Common myeloid progenitor, CD34-positive (primary cell): Measurements from ENCODE around the gene TPP1.
A peak's percentile ranks its signal among the peaks of the same experiment; 100 is the strongest.

Experiments used
- CTCF ChIA-PET: fragments of 350-600 bp; sonication (Branson Sonifier 250); formaldehyde crosslinking; loops from one replicate; lab custom pipeline; 2021; ENCODE audit warnings: antibody characterized with exemption; lab: Charles Lee
- POLR2A ChIA-PET: fragments of 350-600 bp; sonication (Branson Sonifier 250); formaldehyde crosslinking; loops from one replicate; lab custom pipeline; 2021; ENCODE audit warnings: antibody characterized with exemption; lab: Charles Lee
- DNase-seq, 3 donors: peaks; one replicate each; pipeline versions ENCODE4 v3.0.0 to v3.0.0-alpha.2; 2013
- H3K27ac ChIP-seq, 2 experiments: 1 replicate in 1 of 2; 2 replicates in 1 of 2; pipeline ENCODE4 v1.7.0; 2013; ENCODE audit warnings: inconsistent platforms in 2 of 2, low read length in 2 of 2, mild to moderate bottlenecking in 2 of 2, low read depth in 1 of 2, moderate library complexity in 1 of 2; ENCODE audit not compliant: severe bottlenecking in 2 of 2, insufficient read depth in 1 of 2, poor library complexity in 1 of 2
- H3K27me3 ChIP-seq, 5 experiments: replicated peaks in 2 of 5; 1 replicate in 3 of 5; 2 replicates in 2 of 5; pipeline versions ENCODE4 v1.6.1 to v1.7.0; 2013; ENCODE audit warnings: low read length in 4 of 5, mild to moderate bottlenecking in 2 of 5, moderate library complexity in 2 of 5, inconsistent platforms in 1 of 5; ENCODE audit not compliant: insufficient read depth in 5 of 5, control insufficient read depth in 4 of 5
- H3K36me3 ChIP-seq, 4 experiments: 1 replicate in 2 of 4; 2 replicates in 2 of 4; pipeline versions ENCODE4 v1.6.1 to v1.7.0; 2013; ENCODE audit warnings: low read length in 3 of 4, control low read depth in 1 of 4, mild to moderate bottlenecking in 1 of 4; ENCODE audit not compliant: control insufficient read depth in 4 of 4, insufficient read depth in 4 of 4
- H3K4me1 ChIP-seq, 4 experiments: 1 replicate in 3 of 4; 2 replicates in 1 of 4; pipeline versions ENCODE4 v1.6.1 to v1.7.1; 2013; ENCODE audit warnings: low read length in 3 of 4, mild to moderate bottlenecking in 3 of 4, control low read depth in 1 of 4, inconsistent platforms in 1 of 4, moderate library complexity in 1 of 4; ENCODE audit not compliant: control insufficient read depth in 4 of 4, insufficient read depth in 4 of 4; ENCODE audit errors: control extremely low read depth in 1 of 4
- H3K4me3 ChIP-seq, 7 experiments: 1 replicate in 4 of 7; 2 replicates in 3 of 7; pipeline versions ENCODE4 v1.5.1 to v1.7.0; 2013; ENCODE audit warnings: mild to moderate bottlenecking in 7 of 7, low read length in 6 of 7, moderate library complexity in 6 of 7, inconsistent platforms in 2 of 7, low read depth in 2 of 7, control low read depth in 1 of 7; ENCODE audit not compliant: insufficient read depth in 4 of 7, control insufficient read depth in 1 of 7; ENCODE audit errors: extremely low read depth in 1 of 7
- H3K9me3 ChIP-seq, 5 experiments: 1 replicate in 4 of 5; 2 replicates in 1 of 5; pipeline versions ENCODE4 v1.6.1 to v1.7.1; 2013; ENCODE audit warnings: low read length in 4 of 5, mild to moderate bottlenecking in 2 of 5, inconsistent platforms in 1 of 5, low read depth in 1 of 5, moderate library complexity in 1 of 5; ENCODE audit not compliant: control insufficient read depth in 4 of 5, insufficient read depth in 2 of 5; ENCODE audit errors: control extremely low read depth in 1 of 5
- WGBS: methylation state at CpG from one replicate; pipeline ENCODE4 v1.1.5; 2013; ENCODE audit not compliant: insufficient coverage; 5-methylcytosine and 5-hydroxymethylcytosine counted together

The TPP1 gene

GRCh38 chr11:6603287-6604080 lies 15.7 kb downstream of the TPP1 start, which contains the start of the genes ILK and RRP8:
ILK (plus strand) TSS chr11:6603774; CDS start chr11:6604272, 498 bp downstream.
RRP8 (minus strand) TSS chr11:6603616; CDS start chr11:6603502, 114 bp downstream.
- peaks cover 34 to 67% (median 56%) of the 10 kb centered on the region in 4 experiments for H3K4me1 ChIP-seq
- CTCF ChIA-PET = interaction anchor here (1.0 to 2.2 kb wide), 14 partner anchors 9 to 100 kb away, joined by 3 to 12 read pairs (median 4); partner anchors contain the start of genes MRPL17 and TPP1

GRCh38 chr11:6602096-6602940 lies 16.9 kb downstream of the TPP1 start:
- peaks cover 29 to 55% (median 44%) of the 10 kb centered on the region in 4 experiments for H3K4me1 ChIP-seq
- no peak for DNase-seq
- POLR2A ChIA-PET = interaction anchor here (1.0 kb wide), 1 partner anchor 9 kb away, joined by 4 read pairs; the partner anchor contains the start of gene TAF10
- H3K36me3 ChIP-seq = peaks cover 26 to 45% (median 40%) of the 10 kb centered on the region in 4 experiments
- H3K4me3 ChIP-seq = peak overlapping the region; percentile 10 to 97 (median 86)
- 31% methylated on average over 2 of the region's 7 CpGs for WGBS
- H3K27ac ChIP-seq = peak overlapping the region; percentile 71 to 87
- CTCF ChIA-PET = interaction anchor here (1.2 to 2.2 kb wide), 5 partner anchors 8 to 81 kb away, joined by 3 to 7 read pairs (median 4); partner anchors contain the start of gene MRPL17
- no peaks in the 10 kb centered on the region for H3K27me3 ChIP-seq
- no peaks in the 10 kb centered on the region for H3K9me3 ChIP-seq

More at GRCh38 chr11:6603287-6604080, 15.7 kb downstream of the TPP1 start, which contains the start of the genes ILK and RRP8:
- H3K27ac ChIP-seq = peak within 1 kb of the TSS; percentile 82 to 87
- peak within 1 kb of the TSS; percentile 61 to 97 (median 86) for H3K4me3 ChIP-seq
- no peaks in the 10 kb centered on the region for H3K27me3 ChIP-seq
- POLR2A ChIA-PET = interaction anchor here (0.9 to 2.0 kb wide), 3 partner anchors 8 to 20 kb away, joined by 3 to 8 read pairs (median 4); partner anchors contain the start of gene TAF10
- no peaks in the 10 kb centered on the region for H3K9me3 ChIP-seq
- H3K36me3 ChIP-seq = peaks cover 21 to 43% (median 38%) of the 10 kb centered on the region in 4 experiments
- 0% methylated on average over 66 of the region's 72 CpGs for WGBS
- peak; percentile 89 to 92 (median 90) for DNase-seq

DNA sequence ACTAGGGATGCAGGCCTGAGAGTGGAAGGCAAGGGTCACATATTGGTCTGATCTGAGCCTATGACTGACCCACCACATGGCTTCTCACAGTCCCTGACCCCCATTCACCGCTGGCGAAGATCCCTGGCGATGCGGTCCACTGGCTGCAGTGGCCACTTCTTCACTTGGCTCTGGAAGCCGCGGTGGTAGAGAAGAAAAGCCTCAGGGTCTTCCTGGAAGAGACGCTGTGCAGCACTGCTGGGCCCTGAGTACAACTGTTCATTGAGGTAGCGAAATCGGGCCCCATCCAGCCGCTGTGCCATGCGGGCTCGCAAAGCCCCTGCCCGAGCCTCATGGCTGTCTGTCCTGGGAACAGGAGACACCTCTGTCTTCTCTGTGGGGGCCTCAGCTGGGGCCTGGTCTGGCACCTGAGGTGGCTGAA lies 18.2 kb downstream of the TPP1 start:
- Histone ChIP-seq H3K4me3 (no peak overlapping the region), H3K4me1 (peaks cover 20 to 42% (median 32%) of the 10 kb centered on the region in 4 experiments), H3K27me3 (no peaks in the 10 kb centered on the region), H3K27ac (peak overlapping the region in 1 of 2 experiments; percentile 87), H3K36me3 (peaks cover 30 to 56% (median 49%) of the 10 kb centered on the region in 4 experiments), H3K9me3 (no peaks in the 10 kb centered on the region)
- no peak for DNase-seq
- ChIA-PET CTCF (no interaction called here), POLR2A (no interaction called here)
- over 99% methylated on average over 13 of the region's 13 CpGs for WGBS

- no peaks in the 10 kb centered on the region for H3K27me3 ChIP-seq
- H3K4me3 ChIP-seq = no peak overlapping the region
- H3K9me3 ChIP-seq = no peaks in the 10 kb centered on the region
- DNase-seq = no peak
- H3K27ac ChIP-seq = no peak overlapping the region
- H3K36me3 ChIP-seq = peaks cover 30 to 62% (median 52%) of the 10 kb centered on the region in 4 experiments
- H3K4me1 ChIP-seq = peaks cover 14 to 33% (median 23%) of the 10 kb centered on the region in 4 experiments
- WGBS = 86% methylated on average over 1 of the region's 2 CpGs
- POLR2A ChIA-PET = interaction anchor here (0.6 to 0.8 kb wide), 2 partner anchors 12 to 908 kb away, joined by 3 read pairs; partner anchors contain the start of gene TAF10
- CTCF ChIA-PET = interaction anchor here (0.7 to 1.2 kb wide), 3 partner anchors 13 to 67 kb away, joined by 3 read pairs; partner anchors contain the start of gene TAF10
These were observed 19.3 kb downstream of the TPP1 start for GRCh38 chr11:6599881-6600390.

DNA sequence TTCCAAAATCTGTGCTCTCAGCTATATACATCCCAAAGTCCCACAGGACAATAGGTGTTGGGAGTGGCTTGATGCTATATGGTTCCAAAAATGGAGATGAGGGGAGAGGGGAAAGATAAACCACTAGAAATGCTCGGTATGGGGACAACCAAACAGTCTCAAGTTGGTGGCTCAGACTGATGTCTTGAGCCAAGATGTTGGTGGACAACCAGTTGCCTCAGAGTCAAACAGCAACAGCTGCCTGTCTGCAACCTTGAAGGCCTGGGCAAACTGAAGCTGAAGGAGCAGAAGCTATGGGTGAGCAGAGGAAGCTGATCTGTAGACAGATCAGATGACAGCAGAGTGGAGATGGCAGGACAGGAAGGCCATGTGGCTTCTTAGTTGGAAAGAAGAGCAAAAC lies 19.8 kb downstream of the TPP1 start:
- no peak overlapping the region for H3K4me3 ChIP-seq
- no peaks in the 10 kb centered on the region for H3K27me3 ChIP-seq
- ChIA-PET CTCF (interaction anchor here (1.0 to 1.4 kb wide), 3 partner anchors 13 to 84 kb away, joined by 3 to 4 read pairs (median 3); partner anchors contain the start of genes MRPL17 and TAF10), POLR2A (interaction anchor here (0.8 kb wide), 1 partner anchor 13 kb away, joined by 3 read pairs; the partner anchor contains the start of gene TAF10)
- no peak overlapping the region for H3K27ac ChIP-seq
- no peaks in the 10 kb centered on the region for H3K9me3 ChIP-seq
- peaks cover 30 to 66% (median 53%) of the 10 kb centered on the region in 4 experiments for H3K36me3 ChIP-seq
- WGBS = 100% methylated on average over 1 of the region's 1 CpG
- peaks cover 10 to 32% (median 19%) of the 10 kb centered on the region in 4 experiments for H3K4me1 ChIP-seq
- DNase-seq = no peak

DNA sequence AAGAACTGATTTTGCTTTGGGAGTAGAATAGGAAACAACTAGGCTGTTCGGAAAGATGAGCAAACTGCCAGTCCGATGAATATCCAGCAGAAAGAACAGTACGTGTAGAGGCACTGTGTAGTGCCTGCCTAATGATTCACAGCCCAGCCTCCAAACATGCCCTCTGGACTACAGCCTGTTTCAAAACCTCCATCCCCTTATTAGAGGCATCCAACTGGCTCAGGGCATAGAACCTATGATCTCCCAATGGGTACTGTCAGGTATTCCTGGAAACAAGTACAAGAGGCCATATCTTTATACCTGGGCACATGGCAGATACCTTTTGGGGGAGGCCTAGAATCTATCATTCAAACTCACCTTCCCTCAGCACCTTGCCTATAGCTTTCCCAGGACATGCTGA lies 20.7 kb downstream of the TPP1 start:
- WGBS = 100% methylated on average over 3 of the region's 3 CpGs
- no peak overlapping the region for H3K27ac ChIP-seq
- H3K27me3 ChIP-seq = no peaks in the 10 kb centered on the region
- H3K4me1 ChIP-seq = peaks cover 9 to 32% (median 21%) of the 10 kb centered on the region in 4 experiments
- ChIA-PET CTCF (interaction anchor here (0.5 to 1.4 kb wide), 3 partner anchors 22 to 85 kb away, joined by 3 to 4 read pairs (median 4); partner anchors contain the start of gene MRPL17), POLR2A (no interaction called here)
- no peaks in the 10 kb centered on the region for H3K9me3 ChIP-seq
- H3K4me3 ChIP-seq = no peak overlapping the region
- peaks cover 30 to 70% (median 54%) of the 10 kb centered on the region in 4 experiments for H3K36me3 ChIP-seq
- no peak for DNase-seq
